Motor neuron (in vitro differentiated cells): ENCODE data around the gene FAM227A. TPM values are rescaled to one million over a fixed set of nuclear protein-coding genes. Genes with fewer than 3 reads are reported as not detected.
"Not testable (repeated sequence)": the region's sequence is repeated elsewhere in the genome, so short reads cannot be mapped to it uniquely, and the experiment has no call there.

ENCODE experiments used
- ATAC-seq, 8 experiments: fragments of 200-7000 bp; cut with Tn5 transposase; replicated peaks in 6 of 8; 2 replicates each; pipeline ENCODE4 v1.8.0; 2021; ENCODE audit warnings: mild to moderate bottlenecking in 8 of 8, moderate library complexity in 8 of 8
- H3K27ac ChIP-seq, 2 donors: fragments of 250-450 bp; sonication (Bioruptor Pico); 2 replicates each; pipeline ENCODE4 v1.9.0; 2021; ENCODE audit warnings: antibody characterized with exemption in 2 of 2, mild to moderate bottlenecking in 2 of 2, moderate library complexity in 1 of 2
- H3K4me1 ChIP-seq, 2 donors: fragments of 250-450 bp; sonication (Bioruptor Pico); replicated peaks in 1 of 2; 2 replicates each; pipeline ENCODE4 v1.6.1; 2021; ENCODE audit warnings: antibody characterized with exemption in 2 of 2, mild to moderate bottlenecking in 2 of 2, moderate library complexity in 1 of 2
- H3K4me3 ChIP-seq, 5 donors: fragments of 250-450 bp; sonication (Bioruptor Pico); 2 replicates each; pipeline ENCODE4 v1.9.0; 2021; ENCODE audit warnings: antibody characterized with exemption in 5 of 5, mild to moderate bottlenecking in 5 of 5, moderate library complexity in 4 of 5
- WGBS, 10 experiments: fragments of 450-650 bp; shearing (Covaris generic); methylation state at CpG; one replicate each; pipeline ENCODE4 v1.0.0; 2022; 5-methylcytosine and 5-hydroxymethylcytosine counted together
- in situ Hi-C, 9 experiments: fragments of 400-800 bp; cut with MboI; loops; one replicate each; pipeline ENCODE4 v1.15.0; 2021; ENCODE audit warnings: low sequenced_read_pairs in 9 of 9, low pct_unique_long_range_greater_than_20kb in 2 of 9; ENCODE audit not compliant: unreplicated experiment in 9 of 9
- total RNA-seq, 8 experiments: library from RNA; unstranded; fragments of 300-600 nt; gene quantifications; 2 replicates each; pipeline versions ENCODE4 v1.2.3 to v1.2.4, GENCODE V29; 2022

Gene FAM227A
- total RNA-seq, 8 experiments from 2014 or later, result 0.66 to 7.8 (median 5.8) TPM

GRCh38 chr22:38649841-38650522, 6.2 kb downstream of the FAM227A start:
- H3K4me3 ChIP-seq, result no peak overlapping the region
- in situ Hi-C loops, result no loop called here
- 42 to 98% (median 86%) methylated on average over 1 to 5 of the region's 5 CpGs; no CpG with 5 or more reads in 2 of the 10 experiments for WGBS, 10 experiments
- ATAC-seq, result no peak
- H3K4me1 ChIP-seq, result peaks cover 0 to under 1% of the 10 kb centered on the region in 2 donors
- no peak overlapping the region for H3K27ac ChIP-seq

- in situ Hi-C loops, result no loop called here
- Histone ChIP-seq H3K27ac (no peak overlapping the region), H3K4me1 (no peaks in the 10 kb centered on the region), H3K4me3 (no peak overlapping the region)
- no peak for ATAC-seq
- WGBS, 10 experiments, result 80 to 100% (median 94%) methylated on average over 1 to 6 of the region's 6 CpGs; no CpG with 5 or more reads in 2 of the 10 experiments
Measured at GRCh38 chr22:38645430-38645829, 10.8 kb downstream of the FAM227A start.

- H3K4me3 ChIP-seq, in situ Hi-C loops, H3K4me1 ChIP-seq, H3K27ac ChIP-seq: not testable (repeated sequence)
- peak in 2 of 8 experiments; percentile 54 to 66 for ATAC-seq
- 67 to 100% (median 92%) methylated on average over 1 to 3 of the region's 5 CpGs; no CpG with 5 or more reads in 4 of the 10 experiments for WGBS, 10 experiments
Measured at GRCh38 chr22:38644245-38644644, 11.9 kb downstream of the FAM227A start.

- WGBS, 10 experiments, result 87 to 100% (median 94%) methylated on average over 1 to 10 of the region's 13 CpGs; no CpG with 5 or more reads in 4 of the 10 experiments
- Histone ChIP-seq H3K4me1 (peaks cover 0 to 5% of the 10 kb centered on the region in 2 donors), H3K4me3 (no peak overlapping the region), H3K27ac (no peak overlapping the region)
- in situ Hi-C loops, result no loop called here
- ATAC-seq, result no peak
Measured at GRCh38 chr22:38641476-38642040, 14.6 kb downstream of the FAM227A start.

- WGBS, 10 experiments, result 0 to 100% (median 62%) methylated on average over 1 to 3 of the region's 3 CpGs; no CpG with 5 or more reads in 2 of the 10 experiments
- in situ Hi-C loops, result no loop called here
- ATAC-seq, result no peak
- Histone ChIP-seq H3K27ac (peak overlapping the region in 1 of 2 donors; percentile 41), H3K4me3 (no peak overlapping the region), H3K4me1 (peaks cover 0 to 5% of the 10 kb centered on the region in 2 donors)
Measured at GRCh38 chr22:38638728-38639127, 17.5 kb downstream of the FAM227A start.

- in situ Hi-C loops, result no loop called here
- H3K4me1 ChIP-seq, result peaks cover 0 to 5% of the 10 kb centered on the region in 2 donors
- H3K4me3 ChIP-seq, result no peak overlapping the region
- WGBS, 10 experiments, result 90 to 100% (median 100%) methylated on average over 1 to 2 of the region's 2 CpGs; no CpG with 5 or more reads in 7 of the 10 experiments
- peak in 1 of 8 experiments; percentile 34 for ATAC-seq
- peak overlapping the region in 1 of 2 donors; percentile 41 for H3K27ac ChIP-seq
Measured at GRCh38 chr22:38638216-38638615, 18.0 kb downstream of the FAM227A start.

GRCh38 chr22:38632528-38632927, 23.7 kb downstream of the FAM227A start:
- no peak for ATAC-seq
- in situ Hi-C loops, result no loop called here
- H3K27ac ChIP-seq, result no peak overlapping the region
- H3K4me3 ChIP-seq, result no peak overlapping the region
- H3K4me1 ChIP-seq, result no peaks in the 10 kb centered on the region
- WGBS, 10 experiments, result 56 to 100% (median 83%) methylated on average over 1 to 3 of the region's 3 CpGs; no CpG with 5 or more reads in 5 of the 10 experiments

- H3K4me3 ChIP-seq, result no peak overlapping the region
- H3K27ac ChIP-seq, result no peak overlapping the region
- no peaks in the 10 kb centered on the region for H3K4me1 ChIP-seq
- 76 to 94% (median 89%) methylated on average over 1 to 6 of the region's 9 CpGs; no CpG with 5 or more reads in 1 of the 10 experiments for WGBS, 10 experiments
- ATAC-seq, result no peak
- in situ Hi-C loops, result no loop called here
Measured at GRCh38 chr22:38631724-38632123, 24.5 kb downstream of the FAM227A start.

- H3K4me1 ChIP-seq, result no peaks in the 10 kb centered on the region
- WGBS, 10 experiments, result 17 to 100% (median 82%) methylated on average over 1 to 3 of the region's 4 CpGs; no CpG with 5 or more reads in 2 of the 10 experiments
- H3K4me3 ChIP-seq, result no peak overlapping the region
- no peak for ATAC-seq
- in situ Hi-C loops, result no loop called here
- H3K27ac ChIP-seq, result no peak overlapping the region
Measured at GRCh38 chr22:38629108-38629507, 27.1 kb downstream of the FAM227A start.

GRCh38 chr22:38628444-38628843, 27.7 kb downstream of the FAM227A start:
- Histone ChIP-seq H3K4me3 (no peak overlapping the region), H3K27ac (no peak overlapping the region), H3K4me1 (no peaks in the 10 kb centered on the region)
- ATAC-seq, result no peak
- in situ Hi-C loops, result no loop called here
- WGBS, 10 experiments, result 93 to 100% (median 93%) methylated on average over 2 to 5 of the region's 5 CpGs; no CpG with 5 or more reads in 7 of the 10 experiments

- in situ Hi-C loops, result no loop called here
- WGBS, 10 experiments, result 20 to 100% (median 82%) methylated on average over 1 to 4 of the region's 4 CpGs; no CpG with 5 or more reads in 2 of the 10 experiments
- no peak overlapping the region for H3K4me3 ChIP-seq
- ATAC-seq, result no peak
- no peaks in the 10 kb centered on the region for H3K4me1 ChIP-seq
- H3K27ac ChIP-seq, result no peak overlapping the region
Measured at GRCh38 chr22:38623351-38623750, 32.8 kb downstream of the FAM227A start.

- no peak overlapping the region for H3K27ac ChIP-seq
- ATAC-seq, result peak in 1 of 8 experiments; percentile 11
- in situ Hi-C loops, result no loop called here
- 33 to 100% (median 95%) methylated on average over 1 to 2 of the region's 2 CpGs; no CpG with 5 or more reads in 1 of the 10 experiments for WGBS, 10 experiments
- peaks cover 7 to 11% of the 10 kb centered on the region in 2 donors for H3K4me1 ChIP-seq
- H3K4me3 ChIP-seq, result no peak overlapping the region
Measured at GRCh38 chr22:38618682-38619081, 37.5 kb downstream of the FAM227A start.

- Histone ChIP-seq H3K4me1 (peaks cover 7 to 11% of the 10 kb centered on the region in 2 donors), H3K4me3 (no peak overlapping the region), H3K27ac (no peak overlapping the region)
- in situ Hi-C loops, result no loop called here
- peak in 1 of 8 experiments; percentile 29 for ATAC-seq
- 82 to 100% (median 92%) methylated on average over 1 of the region's 1 CpG; no CpG with 5 or more reads in 6 of the 10 experiments for WGBS, 10 experiments
Measured at GRCh38 chr22:38618258-38618657, 37.9 kb downstream of the FAM227A start.
